ENCODE measurements around the gene C1QTNF5.

Gene C1QTNF5

DNA sequence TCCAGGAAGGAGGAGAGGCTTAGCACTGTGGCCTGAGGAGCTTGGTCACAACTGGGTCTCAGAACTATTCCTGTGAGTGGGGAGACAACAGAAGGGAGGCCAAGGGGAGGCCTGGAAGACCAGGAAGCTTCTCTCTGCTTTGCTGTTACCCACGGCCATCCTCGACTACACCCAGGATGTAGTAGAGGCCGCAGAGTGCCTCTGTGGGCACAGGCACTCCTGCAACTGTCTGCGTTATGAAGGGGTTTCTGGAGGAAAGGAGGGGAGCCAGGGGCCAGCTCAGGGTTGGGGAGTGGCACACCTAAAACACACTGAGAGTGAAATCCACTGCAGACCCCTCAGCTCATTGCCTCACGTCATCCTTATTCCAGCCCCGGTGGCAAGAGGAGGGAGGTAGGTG, 9.6 kb upstream of the C1QTNF5 start:
- TF ChIP-seq ZFX (IDR thresholded peaks at IDR 0.05; ENCODE audit: borderline replicate concordance) (no peak), CTCF (IDR thresholded peaks at IDR 0.05) (no peak)
- H3K27ac ChIP-seq, result no peak overlapping the region

DNA sequence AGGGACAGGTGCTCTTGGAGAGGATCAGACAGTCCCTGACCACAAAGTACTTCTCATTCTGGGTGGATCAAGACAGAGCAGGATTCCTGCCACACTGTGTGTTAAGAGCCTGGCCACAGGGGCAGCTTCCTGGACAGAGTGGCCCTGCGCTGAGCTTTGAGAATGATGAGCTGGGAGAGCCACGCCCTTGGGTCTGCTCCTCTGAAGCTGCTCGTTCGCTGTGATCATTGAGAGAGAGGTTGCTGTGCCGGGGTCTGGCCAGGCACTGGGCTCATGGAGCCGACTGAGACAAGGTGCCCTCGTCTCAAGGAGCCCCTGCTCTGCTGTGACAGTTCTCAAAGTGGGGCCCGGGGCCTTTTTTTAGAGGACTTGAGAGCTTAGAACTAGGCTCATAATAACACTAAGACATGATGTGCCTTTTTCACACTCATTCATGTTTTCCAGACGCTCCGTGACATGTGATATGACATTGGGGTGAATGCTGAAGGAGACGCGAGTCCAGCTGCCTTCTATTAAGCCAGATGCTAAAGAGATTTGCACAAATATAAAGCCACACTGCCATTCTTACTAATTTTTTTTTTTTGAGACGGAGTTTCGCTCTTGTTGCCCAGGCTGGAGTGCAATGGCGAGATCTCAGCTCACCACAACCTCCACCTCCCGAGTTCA, 7.4 kb upstream of the C1QTNF5 start:
- H3K27ac ChIP-seq, result no peak overlapping the region
- TF ChIP-seq ZFX (IDR thresholded peaks at IDR 0.05; ENCODE audit: borderline replicate concordance) (no peak), CTCF (IDR thresholded peaks at IDR 0.05) (no peak)

DNA sequence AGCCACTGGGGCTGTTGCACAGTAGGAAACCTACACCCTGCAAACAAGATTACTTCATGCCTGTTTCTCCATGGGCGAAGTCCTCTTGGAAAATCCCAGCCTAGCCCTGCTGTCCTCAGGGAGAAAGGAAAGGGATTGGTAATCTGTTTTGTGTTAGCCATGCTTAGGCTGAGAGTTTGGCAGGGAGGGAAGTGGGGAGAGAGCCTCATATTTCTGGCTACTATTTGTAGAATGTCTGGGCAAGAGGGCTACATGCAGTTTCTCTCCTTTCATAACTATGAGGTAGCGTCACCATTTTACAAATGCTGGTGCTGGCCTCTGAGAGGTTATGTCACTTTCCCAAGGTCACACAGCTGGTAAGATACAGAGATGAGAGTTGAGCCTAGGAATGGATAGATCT, 6.6 kb upstream of the C1QTNF5 start:
- no peak for TF ChIP-seq ZFX (IDR thresholded peaks at IDR 0.05; ENCODE audit: borderline replicate concordance)
- no peak for TF ChIP-seq CTCF (IDR thresholded peaks at IDR 0.05)
- no peak overlapping the region for H3K27ac ChIP-seq

DNA sequence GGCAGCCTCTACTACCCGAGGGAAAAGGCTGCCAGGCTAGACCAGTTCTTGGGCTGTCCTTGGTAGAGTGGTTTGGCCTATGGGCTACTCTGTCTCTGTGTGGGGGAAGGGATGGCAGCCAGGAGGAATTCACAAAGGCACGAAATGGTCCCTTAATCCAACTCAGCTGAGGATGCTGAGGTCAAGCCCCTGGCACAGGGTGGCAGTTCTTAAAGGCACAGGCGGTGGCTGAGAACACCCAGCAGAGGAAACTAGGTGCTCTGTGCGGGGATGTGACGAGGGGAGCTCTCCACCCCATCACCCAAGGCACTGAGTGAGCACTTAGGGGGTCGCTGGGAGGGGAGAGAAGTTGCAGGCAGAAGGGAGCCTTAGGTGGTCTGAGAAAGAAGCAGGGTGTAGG, 5.9 kb upstream of the C1QTNF5 start, which contains the start of gene MFRP:
Gene MFRP, minus strand, starts transcription at position 101 of the 400 bp plus-strand sequence. CDS start 192 bp downstream, outside the sequence.
- TF ChIP-seq CTCF (IDR thresholded peaks at IDR 0.05) (no peak), ZFX (IDR thresholded peaks at IDR 0.05; ENCODE audit: borderline replicate concordance) (no peak)
- H3K27ac ChIP-seq, result no peak within 1 kb of the TSS

- TF ChIP-seq CTCF (IDR thresholded peaks at IDR 0.05) (no peak), ZFX (IDR thresholded peaks at IDR 0.05; ENCODE audit: borderline replicate concordance) (no peak)
Measured at GRCh38 chr11:119345685-119346084, 5.0 kb upstream of the C1QTNF5 start.

DNA sequence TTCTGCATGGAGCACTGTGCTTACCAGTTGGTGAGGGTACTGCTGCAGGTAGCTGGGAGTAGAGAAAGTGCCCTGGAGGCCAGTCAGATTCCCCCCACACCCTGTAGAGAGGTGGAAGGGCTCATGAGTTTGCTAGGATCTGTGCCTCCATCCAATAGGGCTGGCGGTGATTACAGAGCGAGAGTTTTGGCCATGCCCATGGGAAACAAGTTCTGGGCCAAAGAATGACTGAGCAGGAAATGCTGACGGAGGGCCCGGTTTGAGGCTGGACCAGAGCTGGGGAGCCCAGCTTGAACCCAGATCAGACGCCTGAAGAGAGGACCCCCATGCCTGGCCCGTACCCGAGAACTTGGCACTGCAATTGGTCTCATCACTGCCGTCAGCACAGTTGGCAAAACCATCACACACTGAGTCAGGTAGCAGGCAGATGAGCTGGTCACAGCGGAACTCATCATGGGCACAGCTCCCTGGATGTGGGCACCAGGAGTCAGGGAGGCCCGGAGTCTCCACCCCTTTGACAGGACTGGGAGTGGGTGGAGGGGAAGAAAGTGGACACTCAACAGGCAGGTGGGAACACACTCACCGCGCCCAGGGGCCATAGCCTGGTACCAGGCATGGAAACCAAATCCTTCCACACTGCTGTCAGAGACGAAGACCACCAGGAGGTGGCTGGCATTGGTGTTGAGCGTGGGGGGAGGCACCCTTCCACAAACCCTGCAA, 3.8 kb upstream of the C1QTNF5 start:
- TF ChIP-seq CTCF (IDR thresholded peaks at IDR 0.05) (no peak), ZFX (IDR thresholded peaks at IDR 0.05; ENCODE audit: borderline replicate concordance) (no peak)
- H3K27ac ChIP-seq, result no peak overlapping the region

More at GRCh38 chr11:119345685-119346084, 5.0 kb upstream of the C1QTNF5 start:
- H3K27ac ChIP-seq, result no peak overlapping the region

DNA sequence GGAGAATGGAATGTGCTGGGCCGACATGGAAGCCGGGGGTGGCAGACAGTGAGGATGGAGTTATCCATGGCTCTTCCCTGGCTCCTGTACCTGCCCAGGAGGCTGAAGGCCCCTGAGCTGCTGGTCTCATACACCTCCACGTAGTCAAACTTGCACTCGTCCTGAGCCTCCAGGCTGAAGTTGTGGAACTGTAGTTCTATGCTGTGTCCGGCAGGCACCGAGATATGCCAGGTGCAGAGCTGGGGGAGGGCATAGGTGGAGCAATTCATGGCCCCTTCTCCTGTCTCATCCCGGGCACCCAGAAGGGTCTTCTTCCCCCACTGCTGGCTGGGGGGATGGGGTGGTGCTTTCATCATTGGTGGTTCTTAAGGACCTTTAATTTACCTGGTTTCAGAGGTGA, 3.0 kb upstream of the C1QTNF5 start:
- H3K27ac ChIP-seq, result no peak overlapping the region
- TF ChIP-seq CTCF (IDR thresholded peaks at IDR 0.05) (no peak), ZFX (IDR thresholded peaks at IDR 0.05; ENCODE audit: borderline replicate concordance) (no peak)
